K562 (cell line): ENCODE results near the gene KCNJ10. TPM values are rescaled to one million over a fixed set of nuclear protein-coding genes. Genes with fewer than 3 reads are reported as not detected.

ENCODE experiments used
- ATAC-seq: fragments of 200-7000 bp; cut with Tn5 transposase; 3 replicates; pipeline ENCODE4 v1.9.1; 2020; ENCODE audit warnings: moderate library complexity
- BruUV-seq: library from RNA; stranded (reverse); fragments of 400-500 nt; replicated peaks from 2 replicates; lab custom pipeline; 2021; lab: Mats Ljungman, UMichigan
- CTCF ChIA-PET: fragments of 300-600 bp; formaldehyde crosslinking; extraction: SDS; loops from one replicate; lab custom pipeline; 2021; ENCODE audit warnings: low intra/inter-chr PET ratio; lab: Yijun Ruan, JAX
- POLR2A ChIA-PET: fragments of 300-600, 350-650 bp; sonication (Branson Sonifier 250); formaldehyde crosslinking; extraction: SDS; loops from one replicate; lab custom pipeline; 2021; ENCODE audit warnings: antibody characterized with exemption, inconsistent platforms; lab: Yijun Ruan, JAX
- DNase-seq, 4 experiments: peaks; one replicate each; pipeline versions ENCODE4 v3.0.0 to v3.0.0-alpha.2; 2011 to 2018; ENCODE audit warnings: low spot score in 3 of 4, mixed read lengths in 3 of 4; ENCODE audit errors: extremely low read depth in 1 of 4
- FAIRE-seq: peaks from 2 replicates; lab custom pipeline; 2011; peaks lifted over from hg19 to GRCh38; lab: Jason Lieb, UNC
- H2AFZ ChIP-seq: 2 replicates; pipeline ENCODE4 v1.6.0; 2011; ENCODE audit warnings: low read depth, low read length, control low read depth, inconsistent platforms
- H3K27ac ChIP-seq: fragments of 200-600 bp; 3 replicates; pipeline ENCODE4 v1.8.0; 2011; ENCODE audit warnings: low read depth, mild to moderate bottlenecking, control low read depth, inconsistent platforms, low read length, moderate library complexity, mixed read lengths; ENCODE audit errors: extremely low read depth
- H3K27me3 ChIP-seq, 2 experiments: fragments of 300-600 bp in 1 of 2; 2 replicates in 1 of 2; 3 replicates in 1 of 2; pipeline versions ENCODE4 v1.6.0 to v1.8.0; 2011; ENCODE audit warnings: inconsistent platforms in 2 of 2, low read length in 2 of 2, mild to moderate bottlenecking in 1 of 2, mixed read lengths in 1 of 2, moderate library complexity in 1 of 2; ENCODE audit not compliant: control insufficient read depth in 2 of 2, insufficient read depth in 2 of 2
- H3K36me3 ChIP-seq: fragments of 300-600 bp; 3 replicates; pipeline ENCODE4 v1.8.0; 2011; ENCODE audit warnings: mild to moderate bottlenecking, low read length, inconsistent platforms; ENCODE audit not compliant: control insufficient read depth, insufficient read depth
- H3K4me1 ChIP-seq, 2 experiments: fragments of 200-600 bp in 1 of 2; replicated peaks in 1 of 2; 2 replicates in 1 of 2; 3 replicates in 1 of 2; pipeline versions ENCODE4 v1.5.1 to v1.8.0; 2011; ENCODE audit warnings: inconsistent platforms in 2 of 2, low read length in 2 of 2, mild to moderate bottlenecking in 1 of 2, mixed read lengths in 1 of 2, moderate library complexity in 1 of 2; ENCODE audit not compliant: control insufficient read depth in 2 of 2, insufficient read depth in 2 of 2
- H3K4me2 ChIP-seq: 2 replicates; pipeline ENCODE4 v1.6.1; 2011; ENCODE audit warnings: low read length, control low read depth, inconsistent platforms, mixed read lengths; ENCODE audit not compliant: insufficient read depth
- H3K4me3 ChIP-seq: fragments of 200-600 bp; sonication (generic), shearing (Covaris generic); 2 replicates; pipeline ENCODE4 v1.5.1; 2016; ENCODE audit warnings: control low read depth, inconsistent platforms
- H3K79me2 ChIP-seq: fragments of 200-600 bp; 3 replicates; pipeline ENCODE4 v1.8.0; 2011; ENCODE audit warnings: low read length, inconsistent platforms; ENCODE audit not compliant: control insufficient read depth, insufficient read depth
- H3K9ac ChIP-seq, 2 experiments: 2 replicates each; pipeline versions ENCODE4 v1.6.0 to v1.6.1; 2011; ENCODE audit warnings: low read depth in 2 of 2, low read length in 2 of 2, control low read depth in 1 of 2, inconsistent platforms in 1 of 2, mild to moderate bottlenecking in 1 of 2, mixed read lengths in 1 of 2; ENCODE audit not compliant: insufficient read depth in 1 of 2
- H3K9me1 ChIP-seq: one replicate; pipeline ENCODE4 v1.6.0; 2011; ENCODE audit warnings: inconsistent platforms, mild to moderate bottlenecking, low read length, moderate library complexity; ENCODE audit not compliant: control insufficient read depth, insufficient read depth
- H3K9me3 ChIP-seq: replicated peaks from 2 replicates; pipeline ENCODE4 v1.5.1; 2011; ENCODE audit warnings: low read depth, low read length, inconsistent platforms; ENCODE audit not compliant: control insufficient read depth, insufficient read depth
- H4K20me1 ChIP-seq: replicated peaks from 2 replicates; pipeline ENCODE4 v1.6.1; 2011; ENCODE audit warnings: low read length, inconsistent platforms, mixed read lengths; ENCODE audit not compliant: control insufficient read depth, insufficient read depth
- CREBBP ChIP-seq: IDR thresholded peaks from one replicate; pipeline ENCODE4 v1.6.1; 2012; ENCODE audit warnings: low read depth, mild to moderate bottlenecking, control low read depth, inconsistent platforms, low read length
- E2F3 ChIP-seq: fragments of 250-450 bp; sonication (Bioruptor Pico); IDR thresholded peaks from 2 replicates; pipeline ENCODE4 v1.4.0; 2020; ENCODE audit warnings: mild to moderate bottlenecking
- ETS2 ChIP-seq: IDR thresholded peaks from 2 replicates; pipeline ENCODE4 v1.6.1; 2016; ENCODE audit warnings: borderline replicate concordance, missing genetic modification characterization, mild to moderate bottlenecking, moderate library complexity, missing compliant biosample characterization; ENCODE audit not compliant: poor library complexity, severe bottlenecking
- RREB1 ChIP-seq: fragments of 250-450 bp; sonication (Bioruptor Pico); IDR thresholded peaks from 2 replicates; pipeline ENCODE4 v1.4.0; 2020
- WGBS: fragments of 100-300 bp; shearing (Covaris generic); methylation state at CpG from one replicate; pipeline ENCODE4 v1.1.6; 2016; ENCODE audit warnings: low coverage, mixed read lengths; ENCODE audit not compliant: insufficient coverage; ENCODE audit errors: missing lambda C conversion rate; 5-methylcytosine and 5-hydroxymethylcytosine counted together
- in situ Hi-C: fragments of 300-500 bp; cut with MboI; formaldehyde crosslinking; loops from 4 replicates; pipeline ENCODE4 v1.15.0; 2018; ENCODE audit warnings: inconsistent platforms, mixed read lengths
- intact Hi-C: fragments of 100-400 bp; cut with micrococcal nuclease; formaldehyde crosslinking; loops from 2 replicates; pipeline ENCODE4 v1.14.2; 2022
- polyA plus RNA-seq, 8 experiments: library from polyadenylated mRNA; depleted of rRNA in 4 of 8; stranded (reverse) in 5 of 8; unstranded in 3 of 8; fragments of >200 nt; fragmentation: Nextera tagmentation in 2 of 8; fragmentation: Illumina TruSeq in 1 of 8; extraction: Ambion mirVana in 2 of 8; extraction: Trizol in 1 of 8; gene quantifications; 2 replicates each; pipeline versions ENCODE4 v1.2.1 to v1.2.3, GENCODE V29; 2011 to 2014; ENCODE audit warnings: inconsistent platforms in 1 of 8, missing spikeins in 1 of 8
- total RNA-seq, 7 experiments: library from RNA; depleted of rRNA in 6 of 7; stranded (reverse); fragments of >200 nt in 6 of 7; fragmentation: Illumina TruSeq in 2 of 7; extraction: Trizol in 2 of 7; gene quantifications; 2 replicates each; pipeline versions ENCODE4 v1.2.1 to v1.2.3, GENCODE V29; 2011 to 2021; ENCODE audit warnings: low replicate concordance in 1 of 7

KCNJ10 gene
- total and polyA plus RNA-seq, 9 of the 15 experiments (the other 6 are each of a cell fraction or from before 2014, with no cell fraction given), result 0.06 to 0.11 TPM; not detected in 7

GRCh38 chr1:160077486-160077885, 7.5 kb upstream of the KCNJ10 start (continued):
- TF ChIP-seq RREB1 (CRISPR knock-in tag), result no peak

GRCh38 chr1:160076295-160076694, 6.3 kb upstream of the KCNJ10 start:
- intact Hi-C loops, result no loop called here

More at GRCh38 chr1:160076295-160076694, 6.3 kb upstream of the KCNJ10 start:
- Histone ChIP-seq H3K27ac (no peak overlapping the region), H3K9me3 (no peaks in the 10 kb centered on the region), H3K36me3 (no peaks in the 10 kb centered on the region), H3K4me1 (no peaks in the 10 kb centered on the region), H3K9me1 (no peaks in the 10 kb centered on the region), H3K9ac (no peak overlapping the region), H3K4me2 (no peak overlapping the region), H4K20me1 (no peaks in the 10 kb centered on the region), H2AFZ (no peak overlapping the region), H3K4me3 (no peak overlapping the region), H3K27me3 (peaks cover 14 to 35% of the 10 kb centered on the region in 2 experiments; a peak in 4 of 5 replicates), H3K79me2 (no peaks in the 10 kb centered on the region)
- 0% methylated on average over 3 of the region's 3 CpGs for WGBS
- no peak for FAIRE-seq
- TF ChIP-seq ETS2, result no peak
- TF ChIP-seq CREBBP, result no peak
- TF ChIP-seq E2F3, result no peak
- CTCF ChIA-PET, result no interaction called here
- DNase-seq, result no peak
- POLR2A ChIA-PET, result no interaction called here
- no TSS peak for BruUV-seq
- no peak for ATAC-seq
- in situ Hi-C loops, result no loop called here
